HG03108 (cell line): ENCODE results near the gene GPR183.

Source experiments
- ATAC-seq: cut with Tn5 transposase; IDR thresholded peaks from one replicate; pipeline ENCODE4 v1.9.1; 2021; ENCODE audit warnings: moderate library complexity; ENCODE audit not compliant: unreplicated experiment

The GPR183 gene

DNA sequence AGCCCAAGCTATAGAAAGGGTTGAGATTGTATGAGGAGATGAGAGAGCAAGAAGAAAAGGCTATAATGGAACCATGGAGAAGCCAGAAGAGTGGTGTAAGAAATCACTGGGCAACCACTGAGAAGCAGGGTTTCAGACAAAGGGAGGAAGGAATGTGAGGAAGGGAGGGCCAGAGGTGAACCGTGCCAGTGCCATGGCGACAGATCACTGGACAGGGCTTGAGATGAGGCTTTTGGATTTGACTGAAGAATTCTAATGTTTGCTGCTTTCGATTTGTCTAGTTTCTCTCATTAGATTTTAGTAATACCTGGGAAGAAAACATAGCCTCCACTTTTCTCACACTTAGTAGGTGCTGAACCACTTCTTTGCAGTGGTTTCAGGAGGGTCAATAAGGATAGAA, 6.3 kb upstream of the GPR183 start:
- no peak for ATAC-seq

- no peak for ATAC-seq
Observed at GRCh38 chr13:99312493-99312883, 5.3 kb upstream of the GPR183 start.

DNA sequence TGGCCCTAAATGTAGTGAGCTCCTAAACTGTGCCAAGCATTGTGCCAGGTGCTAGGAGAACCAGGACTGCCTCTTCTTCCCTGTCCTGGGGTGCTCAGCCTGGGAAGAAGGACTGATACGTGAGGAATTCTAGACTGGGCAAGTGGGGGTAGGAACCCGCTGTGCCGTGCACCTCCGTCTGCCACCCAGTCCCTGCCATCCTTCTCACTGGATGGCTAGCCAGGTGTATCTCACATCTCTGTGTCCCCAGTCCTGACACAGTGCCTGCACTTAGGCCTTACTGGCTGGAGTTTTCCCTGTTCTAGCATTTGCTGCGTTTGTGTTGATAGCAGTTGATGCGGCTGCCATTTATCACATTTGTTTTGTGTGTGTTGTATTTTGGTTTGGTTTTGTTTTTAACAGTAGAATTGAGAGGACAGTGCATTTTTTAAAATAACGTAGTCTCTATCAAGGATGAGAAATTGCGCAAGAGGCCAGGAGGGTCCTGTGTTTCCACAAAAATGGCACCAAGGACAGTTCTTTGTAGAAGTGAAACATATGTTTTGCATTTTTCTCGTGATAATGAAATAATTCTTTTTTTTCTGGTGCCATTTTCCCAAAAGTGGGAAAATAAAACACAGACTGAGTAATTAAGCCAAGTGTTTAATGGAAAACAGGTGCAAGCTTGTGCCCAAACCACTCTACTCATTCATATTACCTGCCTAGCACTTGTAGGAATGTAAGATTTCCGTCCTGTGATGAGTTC, 4.7 kb upstream of the GPR183 start:
- ATAC-seq = no peak

- ATAC-seq = no peak
Observed at GRCh38 chr13:99311137-99311536, 3.9 kb upstream of the GPR183 start.

GRCh38 chr13:99310382-99311031, 3.3 kb upstream of the GPR183 start:
- no peak for ATAC-seq

DNA sequence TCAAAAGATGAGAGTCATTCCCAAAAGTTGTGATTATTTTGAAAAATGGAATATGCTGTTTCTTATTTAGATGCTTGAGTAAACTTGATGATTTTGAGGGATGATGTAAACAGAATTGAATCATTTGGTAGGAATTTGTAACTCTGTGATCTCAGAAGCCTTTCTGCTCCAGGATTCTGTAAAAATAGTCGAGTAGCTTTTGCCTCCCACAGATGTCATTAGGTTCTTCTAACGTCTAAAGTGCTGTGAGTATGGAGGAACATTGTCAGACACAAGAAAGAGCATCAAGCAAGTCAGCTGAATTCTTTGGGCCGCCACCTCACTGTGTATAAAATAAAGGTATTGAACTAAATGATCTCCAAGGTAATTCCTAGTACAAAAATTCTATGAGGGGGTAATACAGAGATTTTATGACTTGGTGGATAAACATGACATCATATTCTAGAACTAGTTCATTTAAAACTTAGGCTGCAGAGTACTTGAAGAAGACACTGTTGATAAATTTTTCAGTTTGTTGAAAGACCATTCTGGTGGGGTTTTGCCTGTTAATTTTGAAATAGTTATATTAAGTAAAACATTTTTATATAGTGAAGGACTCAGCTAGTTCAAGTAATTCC, 1.4 kb upstream of the GPR183 start:
- no peak for ATAC-seq

DNA sequence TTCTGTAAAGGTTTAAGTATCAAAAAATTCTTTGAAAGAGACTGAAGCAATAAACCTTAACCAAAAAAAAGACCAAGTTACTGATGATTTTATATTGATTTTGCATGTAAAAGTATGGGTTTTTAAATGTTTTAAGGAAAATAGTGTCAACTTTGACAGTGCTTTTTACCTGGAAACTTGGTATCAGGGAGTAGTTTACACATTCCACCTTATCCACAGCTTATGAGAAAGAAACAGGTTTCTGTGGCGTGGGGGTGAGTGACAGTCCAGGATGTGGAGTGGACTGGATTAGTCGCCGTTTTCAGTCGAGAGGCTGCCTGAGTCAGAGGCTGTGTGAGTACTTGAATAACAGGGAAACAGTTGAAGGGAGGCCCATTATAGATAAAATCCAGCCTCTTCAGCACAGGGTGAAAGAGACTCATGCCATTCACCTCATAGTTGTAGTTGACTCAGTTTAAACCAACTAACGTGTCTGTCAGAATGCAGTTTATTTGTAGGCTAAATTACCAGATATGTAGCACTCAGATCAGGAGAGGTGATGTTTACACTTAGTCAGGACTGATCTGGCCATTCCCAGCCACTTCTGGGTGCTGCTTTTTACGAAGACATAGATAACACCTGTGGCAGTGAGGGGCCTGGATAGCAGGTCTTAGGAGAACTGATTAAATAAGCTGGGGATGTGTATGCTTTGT, 595 bp upstream of the GPR183 start:
- ATAC-seq = peak; percentile 35

GRCh38 chr13:99305566-99305965, 1.6 kb downstream of the GPR183 start:
- ATAC-seq = no peak

- ATAC-seq = no peak
Observed at GRCh38 chr13:99305158-99305557, 2.0 kb downstream of the GPR183 start.

DNA sequence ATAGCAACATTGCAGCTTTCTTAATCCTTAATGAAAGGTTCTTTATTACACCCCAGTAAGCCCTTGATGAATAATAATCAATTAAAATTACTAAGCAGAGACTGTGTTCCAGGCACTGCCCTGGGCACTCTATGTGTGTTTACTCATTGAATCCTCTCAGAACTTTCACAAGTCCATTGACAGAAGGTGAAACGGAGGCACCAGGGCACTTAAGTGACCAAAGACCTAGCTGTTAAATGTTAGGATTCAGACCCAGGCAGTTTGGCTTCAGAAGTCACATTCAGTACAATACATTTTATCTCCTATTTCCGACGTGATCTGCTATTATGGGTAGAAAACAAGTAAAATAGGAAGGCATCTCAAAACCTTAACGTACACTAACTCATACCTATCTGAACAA, 2.7 kb downstream of the GPR183 start:
- no peak for ATAC-seq

GRCh38 chr13:99303863-99304521, 3.2 kb downstream of the GPR183 start:
- ATAC-seq = no peak

DNA sequence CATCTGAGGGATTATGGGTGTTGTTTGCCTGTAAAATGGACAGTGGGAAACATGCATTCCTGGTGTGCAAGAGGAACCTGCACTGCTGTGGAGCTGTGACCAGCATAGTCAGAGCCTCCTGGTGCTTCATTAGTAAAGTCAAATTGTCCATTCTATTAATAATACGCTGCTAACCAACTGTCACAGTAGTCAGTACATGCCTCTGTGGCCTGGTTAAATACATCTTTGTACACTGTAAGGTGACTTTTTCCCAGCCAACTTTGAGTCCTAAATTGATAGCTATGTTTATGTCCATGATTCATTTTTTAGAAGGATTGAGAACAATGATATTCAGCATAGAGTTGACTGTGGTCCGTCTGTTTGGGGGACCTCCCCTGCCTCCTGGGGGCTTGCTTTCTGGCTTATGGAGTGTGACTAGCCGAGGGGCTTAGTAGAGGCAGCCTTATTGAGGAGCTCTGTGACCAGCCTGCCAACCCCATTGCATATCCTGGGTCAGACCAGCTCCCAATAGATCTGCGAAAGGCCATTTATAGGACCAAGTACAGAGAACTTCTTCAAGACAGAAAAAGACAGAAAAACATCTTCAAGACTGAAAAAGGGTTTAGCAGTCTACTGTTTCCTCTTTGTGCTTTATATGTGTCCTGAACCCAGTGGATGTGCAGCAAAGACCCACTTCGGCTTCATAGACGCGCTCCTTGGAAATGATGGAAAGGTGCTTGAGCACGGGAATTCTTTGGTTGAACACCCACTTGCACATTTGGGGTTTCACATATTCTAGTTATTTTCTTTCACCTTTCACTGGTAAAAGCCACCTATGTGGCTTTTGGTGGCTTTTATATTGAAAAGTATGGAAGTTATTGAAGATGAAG, 4.3 kb downstream of the GPR183 start:
- ATAC-seq = no peak

DNA sequence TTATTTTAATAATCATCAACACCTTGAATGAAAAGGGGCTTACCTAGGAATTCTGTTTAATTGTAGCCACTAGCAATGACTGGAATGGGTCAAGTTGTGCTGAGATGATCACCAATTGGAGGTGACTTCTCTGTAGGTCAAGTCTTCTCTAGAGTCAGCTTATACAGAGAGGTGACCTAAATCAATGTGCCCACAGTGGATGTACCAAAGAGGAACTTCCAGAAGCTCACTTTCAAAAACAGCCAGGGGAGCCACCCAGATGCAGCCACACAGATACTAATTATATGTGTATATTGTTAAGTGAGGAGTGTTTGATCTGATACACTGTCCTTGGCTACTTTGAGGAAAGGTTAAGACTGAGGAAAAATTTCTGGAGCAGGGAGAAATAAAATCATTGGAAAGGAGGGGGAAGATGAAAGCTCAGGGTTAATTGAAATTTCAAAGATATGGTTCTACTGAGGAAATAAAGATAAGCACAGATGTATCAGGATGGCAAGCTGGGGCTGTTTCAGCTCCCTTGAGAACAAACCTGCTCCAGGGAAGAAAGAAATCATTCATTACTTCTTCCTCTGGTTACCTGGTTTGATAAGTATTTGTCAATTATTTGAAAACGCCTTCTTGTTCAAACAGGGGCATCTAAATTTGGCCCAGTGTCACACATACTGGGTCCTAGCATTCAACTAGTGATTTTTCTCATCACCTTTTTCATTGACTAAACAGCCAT, 5.1 kb downstream of the GPR183 start:
- no peak for ATAC-seq

- ATAC-seq = no peak
Observed at GRCh38 chr13:99301056-99301838, 6.0 kb downstream of the GPR183 start.

DNA sequence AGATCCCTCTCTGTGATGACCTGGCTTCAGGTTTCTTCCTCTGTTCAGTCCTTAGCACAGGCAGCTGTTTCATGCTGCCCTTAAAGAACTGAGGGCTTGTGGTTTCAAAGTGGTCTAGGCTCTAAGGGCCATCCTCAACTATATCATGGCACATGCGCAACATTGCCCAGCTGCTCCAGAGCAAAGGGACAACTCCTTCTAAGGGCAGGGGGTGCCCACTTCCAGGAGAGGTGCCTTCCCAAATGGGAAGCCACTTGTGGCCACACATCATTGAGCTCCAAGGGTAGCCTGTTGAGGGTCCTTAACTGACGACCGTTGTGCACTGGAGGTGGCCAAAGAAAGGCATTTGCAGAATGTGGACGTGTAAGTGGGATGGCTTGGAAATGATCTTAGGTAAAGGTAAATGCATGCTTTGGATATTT, 7.3 kb downstream of the GPR183 start:
- ATAC-seq = no peak

GRCh38 chr13:99299256-99299919, 7.8 kb downstream of the GPR183 start:
- no peak for ATAC-seq

GRCh38 chr13:99298056-99298455, 9.1 kb downstream of the GPR183 start:
- ATAC-seq = no peak

DNA sequence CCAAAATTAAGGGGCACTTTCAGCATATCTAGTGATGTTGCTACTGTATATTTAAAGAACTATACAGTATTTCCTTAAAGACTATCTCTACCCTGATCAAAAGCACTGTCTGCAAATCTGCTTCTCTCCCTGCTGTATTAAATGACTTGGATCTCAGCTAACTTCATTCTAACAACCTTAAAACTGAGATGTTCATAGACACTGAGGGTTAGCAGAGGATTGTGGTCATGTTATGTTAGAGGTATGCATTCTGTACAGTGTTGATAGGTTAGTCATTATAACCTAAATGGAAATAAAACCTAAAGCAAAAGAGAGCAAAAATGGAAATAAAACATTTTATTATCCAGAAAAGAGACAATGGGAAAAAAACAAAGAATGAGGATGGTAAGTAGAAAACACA, 9.9 kb downstream of the GPR183 start:
- ATAC-seq = no peak
